Measurements from ENCODE around the gene NOL12. TPM values are rescaled to one million over a fixed set of nuclear protein-coding genes. Genes with fewer than 3 reads are reported as not detected.
A peak's percentile ranks its signal among the peaks of the same experiment; 100 is the strongest.

NOL12 gene
- total RNA-seq, 1 donor from 2014 or later = 39.8 TPM

GRCh38 chr22:37741312-37741795 is 55.2 kb downstream of the NOL12 start:
- DNase-seq (ENCODE audit: low read depth) (peak; percentile 91), FAIRE-seq (peak; percentile 92)
- Histone ChIP-seq H3K36me3 (ENCODE audit: control insufficient read depth, insufficient read depth, low read length) (no peaks in the 10 kb centered on the region), H3K4me3 (ENCODE audit: low read depth, low read length) (no peak overlapping the region), H3K27me3 (ENCODE audit: control insufficient read depth, insufficient read depth, low read length) (no peaks in the 10 kb centered on the region)
- TF ChIP-seq, protein P1, sequence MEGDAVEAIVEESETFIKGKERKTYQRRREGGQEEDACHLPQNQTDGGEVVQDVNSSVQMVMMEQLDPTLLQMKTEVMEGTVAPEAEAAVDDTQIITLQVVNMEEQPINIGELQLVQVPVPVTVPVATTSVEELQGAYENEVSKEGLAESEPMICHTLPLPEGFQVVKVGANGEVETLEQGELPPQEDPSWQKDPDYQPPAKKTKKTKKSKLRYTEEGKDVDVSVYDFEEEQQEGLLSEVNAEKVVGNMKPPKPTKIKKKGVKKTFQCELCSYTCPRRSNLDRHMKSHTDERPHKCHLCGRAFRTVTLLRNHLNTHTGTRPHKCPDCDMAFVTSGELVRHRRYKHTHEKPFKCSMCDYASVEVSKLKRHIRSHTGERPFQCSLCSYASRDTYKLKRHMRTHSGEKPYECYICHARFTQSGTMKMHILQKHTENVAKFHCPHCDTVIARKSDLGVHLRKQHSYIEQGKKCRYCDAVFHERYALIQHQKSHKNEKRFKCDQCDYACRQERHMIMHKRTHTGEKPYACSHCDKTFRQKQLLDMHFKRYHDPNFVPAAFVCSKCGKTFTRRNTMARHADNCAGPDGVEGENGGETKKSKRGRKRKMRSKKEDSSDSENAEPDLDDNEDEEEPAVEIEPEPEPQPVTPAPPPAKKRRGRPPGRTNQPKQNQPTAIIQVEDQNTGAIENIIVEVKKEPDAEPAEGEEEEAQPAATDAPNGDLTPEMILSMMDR (IDR thresholded peaks at IDR 0.05; ENCODE audit: insufficient read depth, low read length, severe bottlenecking) = no peak

DNA sequence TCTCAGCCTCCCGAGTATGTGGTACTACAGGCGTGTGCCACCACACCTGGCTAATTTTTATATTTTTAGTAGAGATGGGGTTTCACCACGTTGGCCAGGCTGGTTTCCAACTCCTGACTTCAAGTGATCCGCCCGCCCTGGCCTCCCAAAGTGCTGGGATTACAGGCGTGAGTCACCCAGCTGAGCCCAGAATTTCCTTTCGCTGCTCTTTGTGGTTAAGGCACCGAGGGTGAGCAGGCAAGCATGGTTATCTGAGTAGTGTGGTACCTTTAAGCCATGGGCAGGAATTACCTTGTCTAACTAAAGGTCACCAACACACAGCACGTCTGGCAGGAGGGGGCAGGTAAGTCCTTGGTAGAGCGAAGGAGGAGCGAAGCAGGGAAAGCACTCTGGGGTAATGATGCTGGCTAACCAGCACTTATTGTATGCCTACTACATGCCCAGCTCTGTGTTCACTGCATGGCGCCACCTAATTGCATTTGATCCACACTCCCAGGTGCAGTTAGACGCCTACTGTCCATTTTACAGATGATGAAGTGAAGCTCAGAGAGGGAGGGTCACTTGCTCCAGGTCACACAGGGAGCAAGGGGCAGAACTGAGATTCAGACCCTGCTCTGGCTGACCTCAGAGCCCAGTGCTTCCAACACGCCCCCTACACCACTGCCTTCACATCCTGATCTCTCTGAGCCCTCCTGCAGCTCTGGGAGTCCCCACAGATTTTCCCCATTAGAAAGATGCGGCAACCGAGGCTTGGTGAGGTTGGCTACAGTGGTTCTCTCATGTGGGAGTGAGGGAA is 56.4 kb downstream of the NOL12 start:
- Histone ChIP-seq H3K27me3 (ENCODE audit: control insufficient read depth, insufficient read depth, low read length) (no peaks in the 10 kb centered on the region), H3K4me3 (ENCODE audit: low read depth, low read length) (no peak overlapping the region), H3K36me3 (ENCODE audit: control insufficient read depth, insufficient read depth, low read length) (no peaks in the 10 kb centered on the region)
- FAIRE-seq = peak; percentile 96
- TF ChIP-seq, protein P1 (IDR thresholded peaks at IDR 0.05; ENCODE audit: insufficient read depth, low read length, severe bottlenecking) = no peak
- DNase-seq (ENCODE audit: low read depth) = peak; percentile 90

Other genes starting within 250 kb of the NOL12 start
- gene MFNG, start 200.0 kb upstream of the NOL12 start, total RNA-seq = 0.26 and 1.3 TPM in 2 replicates
- gene CARD10, start 166.9 kb upstream of the NOL12 start, total RNA-seq = 8.1 and 14.2 TPM in 2 replicates
- 5.8 and 11.0 TPM in 2 replicates for gene CDC42EP1, start 125.9 kb upstream of the NOL12 start, total RNA-seq
- gene LGALS2, start 106.3 kb upstream of the NOL12 start, total RNA-seq = not detected in 2 replicates
- 36.1 and 41.5 TPM in 2 replicates for gene GGA1, start 77.5 kb upstream of the NOL12 start, total RNA-seq
- 15.5 and 15.6 TPM in 2 replicates for gene SH3BP1, start 46.7 kb upstream of the NOL12 start, total RNA-seq
- gene PDXP, start 27.6 kb upstream of the NOL12 start, total RNA-seq = 2.2 and 3.4 TPM in 2 replicates
- 1,816 and 1,987 TPM in 2 replicates for gene LGALS1, start 10.7 kb upstream of the NOL12 start, total RNA-seq
- 40.3 and 45.6 TPM in 2 replicates for gene TRIOBP, start 10.7 kb downstream of the NOL12 start, total RNA-seq
- 12.8 and 27.6 TPM in 2 replicates for gene GCAT, start 121.6 kb downstream of the NOL12 start, total RNA-seq
- not detected in 2 replicates for gene GALR3, start 137.0 kb downstream of the NOL12 start, total RNA-seq
- 18.7 and 18.9 TPM in 2 replicates for gene ANKRD54, start 158.0 kb downstream of the NOL12 start, total RNA-seq
- 267 and 420 TPM in 2 replicates for gene EIF3L, start 163.1 kb downstream of the NOL12 start, total RNA-seq
- 143 and 201 TPM in 2 replicates for gene MICALL1, start 220.0 kb downstream of the NOL12 start, total RNA-seq